Head of caudate nucleus (tissue), 42 donors: ENCODE data around the gene AKR1C1.
"Not testable (repeated sequence)": the region's sequence is repeated elsewhere in the genome, so short reads cannot be mapped to it uniquely, and the experiment has no call there.

ENCODE experiments used
- DNase-seq, 42 donors: peaks; one replicate each; pipeline versions ENCODE4 v3.0.0 to v3.0.0-alpha.2; 2020 to 2021; ENCODE audit warnings: mixed read lengths in 7 of 42
- intact Hi-C: fragments of 100-400 bp; cut with DNase I; formaldehyde crosslinking; loops from one replicate; pipeline ENCODE4 v1.15.0; 2022

AKR1C1 gene

DNA sequence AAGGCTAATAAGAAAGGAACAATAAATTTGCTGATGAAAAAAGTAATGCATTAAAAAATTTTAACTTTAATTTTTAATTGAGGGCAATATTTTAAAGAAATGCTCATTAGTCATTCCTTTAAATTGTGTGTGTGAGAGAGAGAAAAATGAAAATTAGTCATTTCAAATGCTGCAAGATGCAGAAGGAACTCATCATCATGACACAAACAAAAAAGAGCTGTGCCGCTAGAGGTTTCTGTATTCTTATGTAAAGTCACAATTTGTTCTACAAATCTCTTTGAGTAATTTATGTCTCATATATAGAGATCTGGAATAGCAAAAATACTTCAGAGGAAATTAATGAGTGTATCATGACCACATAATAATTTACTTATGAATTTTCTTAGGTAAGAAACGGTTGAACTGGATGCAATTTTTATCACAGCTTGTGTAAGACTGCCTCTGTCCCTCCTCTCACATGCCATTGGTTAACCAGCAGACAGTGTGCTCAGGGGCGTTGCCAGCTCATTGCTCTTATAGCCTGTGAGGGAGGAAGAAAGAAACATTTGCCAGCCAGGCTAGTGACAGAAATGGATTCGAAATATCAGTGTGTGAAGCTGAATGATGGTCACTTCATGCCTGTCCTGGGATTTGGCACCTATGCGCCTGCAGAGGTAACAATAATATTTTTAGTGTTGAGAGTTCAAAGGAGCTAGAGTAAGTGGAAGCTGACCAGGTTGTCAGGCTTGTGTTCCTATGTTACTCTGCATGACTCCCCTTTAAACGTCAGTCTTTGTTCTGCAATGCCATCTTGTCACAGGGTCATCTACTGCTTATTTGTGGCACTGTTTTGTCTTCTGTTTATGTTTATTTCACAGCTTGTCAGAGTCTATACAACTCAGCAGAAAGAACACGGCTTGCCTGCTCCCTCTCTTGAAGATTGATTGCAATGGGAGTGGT, at the start of gene AKR1C1:
TSS of gene AKR1C1 (plus strand) at position 540 of the 939 bp plus-strand sequence. CDS start at position 570, 30 bp downstream.
- DNase-seq, intact Hi-C loops: not testable (repeated sequence)

DNA sequence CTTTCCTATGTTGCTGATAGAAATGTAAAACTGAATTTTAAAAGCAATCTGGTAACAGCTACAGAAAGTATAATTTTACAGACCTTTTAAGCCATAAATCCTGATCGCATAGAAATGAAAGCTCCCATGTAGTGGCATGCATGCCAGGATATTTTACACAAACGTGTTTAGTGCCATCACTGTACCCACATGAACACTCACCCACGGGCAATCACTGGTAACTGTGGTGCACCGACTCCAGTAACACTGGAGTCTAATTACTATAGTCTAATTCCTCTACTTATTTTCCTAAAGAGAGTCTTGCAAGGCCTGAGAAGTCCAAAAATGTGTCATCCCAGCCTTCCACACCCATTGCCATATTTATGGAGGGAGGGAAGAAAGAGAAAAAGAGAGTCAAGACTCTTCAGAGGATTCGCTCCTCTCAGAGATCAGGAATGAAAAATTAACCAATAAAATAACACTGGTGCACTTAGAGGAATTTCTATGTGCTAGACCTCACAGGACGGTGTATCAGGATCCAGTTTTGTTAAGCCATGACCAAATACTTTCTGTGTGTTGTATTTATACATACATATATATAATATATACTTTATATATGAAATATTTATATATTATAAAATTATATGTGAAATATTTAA, 48.9 kb upstream of the AKR1C1 start:
- no peak for DNase-seq
- intact Hi-C loops, result no loop called here

DNA sequence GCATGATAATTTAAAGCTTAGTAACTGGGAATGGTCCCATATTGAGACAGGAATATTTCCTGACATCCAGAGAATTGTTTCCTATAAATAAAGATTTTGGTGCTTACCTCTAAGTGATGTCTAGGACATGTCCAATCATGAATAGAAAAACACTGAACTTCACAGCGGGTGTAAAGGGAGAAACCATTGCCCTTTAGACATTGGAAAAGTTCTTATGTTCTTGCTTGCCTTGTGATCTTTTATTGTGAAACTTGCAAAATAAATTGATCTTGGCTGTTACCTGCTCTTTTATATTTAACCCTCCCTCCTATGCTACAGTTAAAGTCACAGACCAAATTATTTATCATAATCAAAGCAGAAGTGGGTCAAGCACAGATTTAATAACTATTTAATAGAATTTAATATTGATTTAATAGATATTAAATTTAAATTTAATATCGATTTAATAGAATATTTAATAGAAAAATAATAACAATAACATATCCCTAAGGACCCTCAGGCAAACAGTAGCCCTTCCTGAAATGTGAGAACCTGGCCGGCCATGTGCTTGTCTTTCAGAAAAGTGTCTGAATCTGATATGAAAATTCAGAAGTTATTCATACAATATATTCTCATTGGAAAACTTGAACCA, 47.0 kb upstream of the AKR1C1 start:
- DNase-seq, result no peak
- intact Hi-C loops, result no loop called here

DNA sequence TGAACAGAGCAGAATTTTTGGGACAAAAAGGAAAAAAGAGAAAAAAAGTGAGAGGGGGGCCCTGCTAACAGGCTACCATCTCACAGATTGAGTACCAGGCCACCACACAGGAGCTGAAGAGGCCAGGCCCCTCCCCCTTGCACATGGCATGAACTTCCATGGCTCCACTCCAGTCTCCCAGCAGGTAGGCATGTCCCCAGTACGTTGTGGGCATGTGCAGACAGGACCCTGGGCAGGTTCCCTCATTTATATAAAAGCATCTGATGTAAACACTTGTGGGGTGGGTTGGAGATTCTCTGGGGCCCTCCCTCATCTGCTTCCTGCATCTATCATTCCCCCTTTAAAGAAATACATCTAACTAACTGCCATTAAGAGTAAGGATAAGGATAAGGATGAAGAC, 45.0 kb upstream of the AKR1C1 start:
- no peak for DNase-seq
- intact Hi-C loops, result no loop called here

DNA sequence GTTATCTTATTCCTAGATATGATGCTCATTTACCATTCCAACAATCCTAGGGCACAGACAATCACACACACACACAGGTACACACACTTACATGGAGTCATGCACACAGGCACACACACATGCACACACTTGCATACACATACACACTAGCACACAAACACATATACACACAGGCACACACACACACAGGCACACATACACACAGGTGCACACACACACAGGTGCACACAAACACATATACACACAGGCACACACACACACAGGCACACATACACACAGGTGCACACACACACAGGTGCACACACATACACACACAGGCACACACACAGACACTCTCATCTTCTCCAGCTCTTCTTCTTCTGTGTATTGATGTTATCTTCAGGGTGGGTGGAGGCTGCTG, 38.7 kb upstream of the AKR1C1 start:
- intact Hi-C loops, DNase-seq: not testable (repeated sequence)

DNA sequence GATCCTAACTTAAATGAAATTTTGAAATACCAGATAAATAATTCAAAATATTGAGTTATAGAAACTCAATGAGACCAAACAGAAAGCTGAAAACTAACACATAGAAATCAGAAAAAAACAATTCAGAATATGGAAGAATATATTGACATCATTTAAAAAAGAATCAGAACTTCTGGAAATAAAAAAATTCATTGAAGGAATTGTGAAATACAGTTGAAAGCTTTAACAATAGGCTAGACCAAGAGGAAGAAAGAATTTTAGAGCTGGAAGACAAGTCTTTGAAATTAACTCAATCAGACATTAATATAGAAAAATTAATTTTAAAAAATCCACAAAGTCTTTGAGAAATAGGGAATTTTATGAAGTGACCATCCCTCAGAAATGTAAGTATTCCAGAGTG, 36.8 kb upstream of the AKR1C1 start:
- DNase-seq, result no peak
- intact Hi-C loops, result no loop called here

DNA sequence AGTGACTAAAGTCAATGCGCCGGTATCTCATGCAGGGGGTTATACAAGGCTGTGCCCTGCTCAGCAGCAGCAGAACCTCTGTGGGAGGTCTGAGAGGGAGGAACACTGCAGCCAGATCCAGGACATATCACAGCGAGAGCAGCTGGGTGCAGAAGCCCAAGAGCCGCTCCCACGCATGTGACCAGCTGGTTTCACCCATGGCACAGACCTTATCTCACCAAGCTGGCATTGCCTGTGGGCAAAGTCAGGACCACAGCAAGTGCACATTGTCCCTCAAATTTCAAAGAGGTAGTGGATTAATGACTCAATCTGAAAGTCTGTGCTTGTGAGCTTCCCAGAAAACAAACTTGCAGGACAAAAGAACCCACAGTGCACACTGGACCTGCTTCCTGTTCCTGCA, 31.6 kb upstream of the AKR1C1 start:
- intact Hi-C loops, result no loop called here
- no peak for DNase-seq

DNA sequence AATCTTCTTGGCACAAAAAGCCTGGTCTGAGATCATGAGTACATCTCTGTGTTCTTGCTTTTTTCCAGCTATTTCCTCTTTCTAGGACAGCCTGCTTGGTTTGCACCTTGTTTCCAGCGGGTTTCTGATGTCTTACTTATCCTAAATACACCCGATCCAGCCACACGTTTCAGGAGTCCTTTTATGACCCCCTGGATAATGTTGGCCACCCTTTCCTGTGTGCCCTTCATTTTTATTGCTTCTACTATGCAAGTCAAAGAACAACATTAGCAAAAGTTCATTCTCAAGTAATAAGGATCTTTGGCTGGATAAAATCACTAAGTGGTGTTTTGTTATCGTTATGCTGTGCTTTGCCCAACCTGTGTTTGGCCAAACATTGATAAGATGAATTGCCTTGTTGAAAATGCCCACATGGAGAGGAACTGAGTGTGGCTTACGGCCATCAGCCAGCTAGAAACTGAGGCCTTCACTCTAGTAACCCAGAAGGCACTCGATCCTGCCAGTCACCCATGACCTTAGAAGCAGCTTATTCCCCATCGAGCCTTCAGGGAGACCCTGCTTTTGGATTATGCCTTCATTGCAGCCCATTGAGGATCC, 28.7 kb upstream of the AKR1C1 start:
- intact Hi-C loops, result no loop called here
- DNase-seq, result no peak

DNA sequence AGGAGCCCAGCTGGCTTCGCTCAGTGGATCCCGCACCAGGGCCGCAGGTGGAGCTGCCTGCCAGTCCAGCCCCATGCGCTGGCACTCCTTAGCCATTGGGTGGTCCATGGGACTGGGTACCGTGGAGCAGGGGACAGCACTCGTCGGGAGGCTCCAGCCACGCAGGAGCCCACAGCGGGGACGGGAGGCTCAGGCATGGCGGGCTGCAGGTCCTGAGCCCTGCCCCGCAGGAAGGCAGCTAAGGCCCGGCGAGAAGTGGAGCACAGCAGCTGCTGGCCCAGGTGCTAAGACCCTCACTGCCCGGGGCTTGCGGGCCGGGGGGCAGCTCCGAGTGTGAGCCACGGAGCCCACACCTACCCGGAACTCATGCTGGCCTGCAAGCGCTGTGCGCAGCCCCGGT, 25.9 kb upstream of the AKR1C1 start:
- DNase-seq, result no peak
- intact Hi-C loops, result no loop called here

DNA sequence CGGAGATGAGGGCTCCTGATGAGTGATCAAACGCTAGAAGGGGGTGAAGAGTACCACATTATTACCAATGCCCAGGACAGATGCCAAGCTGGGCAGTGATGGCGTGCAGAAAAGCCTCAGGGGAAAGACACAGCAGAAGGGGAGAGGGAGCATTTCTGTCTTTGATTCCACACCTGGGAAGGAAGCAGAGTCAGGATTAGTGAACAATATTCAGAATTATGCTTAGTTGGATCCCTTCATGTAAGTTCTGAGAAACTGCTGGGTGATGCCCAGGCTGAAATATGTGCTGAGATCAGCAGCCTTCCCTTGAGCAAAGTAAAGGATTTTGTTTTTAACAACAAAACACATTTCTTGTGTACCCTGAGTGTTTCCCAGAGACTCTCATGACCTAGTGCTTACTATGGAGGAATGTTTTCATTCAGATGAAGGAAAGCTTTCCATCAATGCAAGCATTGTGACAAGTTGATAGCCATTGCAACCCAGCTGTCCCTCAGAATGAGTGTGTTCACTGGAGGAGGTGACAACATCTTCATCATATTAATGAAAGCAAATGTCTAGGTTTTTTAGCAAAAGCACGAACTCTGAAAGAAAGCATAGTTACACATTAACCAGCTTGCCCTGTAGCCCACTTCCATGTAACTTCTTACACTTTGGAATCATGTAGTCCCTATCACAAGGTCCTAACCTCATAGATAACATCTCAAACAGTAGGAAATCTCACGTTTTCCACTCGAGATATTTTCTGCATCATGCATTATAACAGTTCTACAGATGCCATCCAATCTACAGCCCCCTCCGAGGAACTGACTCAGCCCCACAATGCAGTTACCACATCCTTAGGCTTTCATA, 23.8 kb upstream of the AKR1C1 start:
- no peak for DNase-seq
- intact Hi-C loops, result no loop called here

DNA sequence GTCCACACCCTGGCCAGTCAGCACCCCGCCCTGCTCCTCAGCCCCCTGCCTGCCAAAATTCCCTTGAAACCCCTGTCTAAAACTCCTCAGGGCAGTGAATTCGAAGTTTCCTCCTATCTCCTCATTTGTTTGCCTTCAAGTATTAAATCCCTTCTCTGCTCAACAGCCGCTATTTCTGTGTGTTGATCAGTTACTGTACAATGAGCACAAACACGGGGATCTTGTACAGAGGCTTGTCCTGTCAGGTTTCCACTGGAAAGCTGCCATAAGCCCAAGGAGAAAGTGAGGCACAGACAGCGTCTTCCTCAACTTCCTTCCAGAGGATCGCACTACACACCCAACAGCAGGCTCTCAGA, 23.2 kb upstream of the AKR1C1 start:
- intact Hi-C loops, DNase-seq: not testable (repeated sequence)

DNA sequence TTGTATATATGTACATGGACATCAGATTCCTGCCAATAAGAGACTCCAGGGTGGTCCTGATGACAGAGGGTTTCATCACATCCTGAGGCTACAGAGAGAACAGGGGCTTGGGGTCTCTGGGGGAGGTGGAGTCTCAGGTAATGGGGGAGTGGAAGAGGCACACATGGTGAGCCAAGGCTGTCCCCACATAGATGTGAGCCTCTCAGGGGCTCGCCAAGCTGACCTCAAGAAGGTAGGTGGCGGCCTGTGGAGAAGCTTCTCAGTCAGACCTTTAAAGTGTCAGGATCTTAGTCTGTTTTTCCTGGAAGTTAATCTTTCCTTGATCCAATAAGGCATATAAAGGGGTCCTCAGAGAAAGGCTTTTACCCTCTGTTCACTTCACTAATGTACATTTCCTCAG, 22.3 kb upstream of the AKR1C1 start:
- intact Hi-C loops, DNase-seq: not testable (repeated sequence)

DNA sequence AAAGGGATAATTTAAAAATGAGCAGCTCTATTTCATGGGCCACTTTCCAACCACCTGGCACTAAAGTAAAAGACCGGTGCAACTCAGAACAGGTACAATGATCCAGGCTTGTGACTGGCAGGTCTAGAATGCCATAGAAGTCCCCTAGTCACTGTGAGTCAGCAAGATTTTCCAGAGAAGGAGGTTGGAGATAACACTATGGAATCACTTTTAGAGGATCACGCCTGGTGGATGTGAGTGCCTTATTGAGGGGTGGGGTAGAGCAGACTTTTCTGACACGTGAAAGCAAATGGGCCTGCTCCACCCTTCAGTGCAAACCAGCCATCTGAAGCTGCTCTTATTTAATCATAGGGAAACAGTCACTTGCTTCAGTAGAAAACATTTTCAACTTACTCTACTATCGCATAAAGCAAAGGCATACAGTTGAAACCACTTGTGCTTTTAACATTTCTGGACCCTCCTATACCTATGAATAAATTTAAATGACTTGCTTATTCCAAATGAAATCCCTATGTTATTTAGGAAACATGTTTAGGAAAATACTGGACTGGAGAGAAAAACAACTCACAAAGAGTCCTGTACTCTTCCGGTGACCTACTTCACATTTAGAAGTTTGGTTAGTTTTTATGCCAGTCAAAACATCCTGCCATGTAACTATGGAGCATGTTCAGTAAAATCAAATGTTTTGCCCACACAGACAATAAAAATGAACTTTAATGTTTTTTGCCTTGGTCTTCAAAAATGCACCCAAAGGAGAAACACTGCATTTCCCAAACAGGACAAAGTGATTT, 21.5 kb upstream of the AKR1C1 start:
- DNase-seq, result no peak
- intact Hi-C loops, result no loop called here

DNA sequence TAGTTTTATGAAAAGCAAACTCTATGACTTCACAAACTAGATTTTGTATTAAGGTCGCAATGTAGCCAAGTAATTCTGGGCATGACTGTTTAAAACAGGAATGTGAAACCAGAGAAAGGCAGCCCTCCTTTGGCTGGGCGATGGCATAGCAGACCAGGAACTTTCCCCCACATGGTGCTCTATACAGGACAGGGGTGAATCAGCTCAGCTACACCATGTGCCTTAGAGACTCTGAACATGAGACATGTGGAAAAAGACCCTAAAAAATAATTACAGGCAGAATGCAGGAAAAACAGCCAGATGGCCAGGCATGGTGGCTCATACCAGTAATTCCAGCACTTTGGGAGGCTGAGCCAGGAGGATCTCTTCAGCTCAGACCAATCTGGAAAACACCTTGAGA, 20.3 kb upstream of the AKR1C1 start:
- intact Hi-C loops, DNase-seq: not testable (repeated sequence)

DNA sequence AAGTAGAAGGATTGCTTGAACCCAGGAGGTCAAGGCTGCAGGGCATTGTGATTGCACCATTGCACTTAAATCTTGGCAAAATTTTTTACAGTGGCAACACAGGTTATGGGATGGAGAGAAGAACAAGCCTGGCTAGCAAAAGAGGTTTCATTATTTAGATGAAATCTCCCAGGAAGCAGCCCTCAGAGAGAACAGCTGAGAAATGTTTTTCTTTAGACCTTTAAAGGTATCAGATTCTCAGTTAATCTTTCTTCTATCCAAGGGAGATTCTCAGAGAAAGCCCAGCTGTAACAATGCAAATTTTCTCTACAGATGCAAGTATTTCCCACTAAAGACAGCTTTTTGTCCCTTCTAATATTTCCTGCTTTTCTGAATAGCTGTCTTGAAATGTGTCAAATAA, 19.8 kb upstream of the AKR1C1 start:
- intact Hi-C loops, result not testable (repeated sequence)

DNA sequence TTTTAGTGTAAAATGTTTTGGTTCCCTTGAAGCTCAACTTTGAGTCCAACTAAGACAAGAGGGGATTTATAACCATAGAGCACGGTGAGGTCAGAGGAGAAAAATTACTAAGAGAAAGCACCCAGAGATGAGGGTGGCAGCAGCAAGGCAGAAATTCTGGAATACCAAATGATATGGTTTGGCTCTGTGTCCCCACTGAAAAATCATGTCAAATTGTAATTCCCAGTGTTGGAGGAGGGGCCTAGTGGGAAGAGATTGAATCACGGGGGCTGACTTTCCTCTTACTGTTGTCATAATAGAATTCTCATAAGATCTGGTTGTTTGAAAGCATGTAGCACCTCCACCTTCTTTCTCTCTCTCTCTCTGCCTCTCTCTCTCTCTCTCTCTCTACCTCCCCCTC, 19.4 kb upstream of the AKR1C1 start:
- intact Hi-C loops, result no loop called here
- DNase-seq, result no peak

More for the DNA sequence above, 19.8 kb upstream of the AKR1C1 start:
- DNase-seq, result not testable (repeated sequence)

DNA sequence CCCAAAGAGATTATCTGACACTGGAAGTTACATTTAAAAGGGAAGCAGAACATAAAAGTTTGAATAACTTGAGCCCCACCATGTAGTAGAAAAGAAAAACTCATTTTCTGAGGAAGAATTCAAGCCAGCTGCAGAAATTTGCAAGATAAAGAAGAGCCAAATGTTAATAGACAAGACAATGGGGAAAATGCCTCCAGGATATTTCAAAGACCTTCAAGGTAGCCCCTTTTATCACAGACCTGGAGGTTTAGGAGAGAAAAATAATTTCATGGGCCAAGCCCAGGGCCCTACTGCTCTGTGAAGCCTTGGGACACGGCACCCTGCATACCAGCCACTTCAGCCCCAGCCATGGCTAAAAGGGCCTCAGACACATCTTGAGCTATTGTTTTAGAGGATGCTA, 18.4 kb upstream of the AKR1C1 start:
- intact Hi-C loops, result no loop called here
- no peak for DNase-seq
